Measurements from ENCODE around the gene PANK2.
"Not testable (repeated sequence)": the region's sequence is repeated elsewhere in the genome, so short reads cannot be mapped to it uniquely, and the experiment has no call there.

The PANK2 gene

DNA sequence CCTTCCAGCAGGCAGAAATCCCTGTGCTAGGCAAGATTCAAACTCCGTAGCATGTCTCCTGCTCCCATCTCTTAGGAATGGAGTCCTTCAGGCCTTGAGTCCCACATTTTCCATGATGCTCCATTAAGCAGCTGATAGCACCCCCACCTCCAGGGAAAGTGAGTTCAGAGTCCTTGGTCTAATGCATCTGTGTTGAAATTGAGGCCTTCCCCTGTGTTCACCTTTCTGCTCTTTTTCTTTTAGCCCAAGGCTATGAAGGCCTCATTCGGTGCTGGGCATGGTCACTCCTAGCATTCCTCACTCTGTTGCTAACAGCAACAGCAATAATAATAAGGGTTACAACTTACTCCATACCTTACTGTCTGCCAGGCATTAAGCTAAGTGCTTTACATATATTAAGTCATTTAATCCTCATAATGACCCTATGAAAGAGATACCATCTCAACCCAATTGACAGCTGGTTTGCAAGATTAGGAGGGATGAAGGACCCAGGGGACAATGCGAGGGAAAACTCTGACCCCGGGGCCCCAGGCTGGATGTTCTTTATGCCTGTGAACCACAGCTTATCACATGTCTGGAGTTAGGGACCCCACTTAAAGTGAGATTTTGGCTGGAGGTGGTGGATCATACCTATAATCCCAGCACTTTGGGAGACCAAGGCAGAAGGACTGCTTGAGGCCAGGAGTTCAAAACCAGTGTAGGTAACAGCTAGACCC lies 17.5 kb upstream of the PANK2 start:
- DNase-seq, result peak; percentile 63

DNA sequence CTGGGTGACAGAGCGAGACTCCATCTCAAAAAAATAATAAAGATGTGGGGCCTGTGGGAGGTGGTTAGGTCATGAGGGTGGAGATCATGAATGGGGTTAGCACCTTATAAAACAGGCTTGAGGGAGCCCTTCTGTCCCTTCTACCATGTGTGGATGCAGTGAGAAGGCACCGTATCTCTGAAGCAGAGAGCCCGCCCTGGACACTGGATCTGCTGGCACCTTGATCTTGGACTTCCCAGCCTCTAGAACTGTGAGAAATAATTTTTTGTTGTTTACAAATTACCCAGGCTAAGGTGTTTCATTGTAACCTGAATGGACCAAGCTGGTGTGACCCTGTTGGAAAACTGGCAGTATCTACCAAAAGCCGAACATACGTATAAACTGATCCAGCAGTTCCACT lies 15.7 kb upstream of the PANK2 start:
- DNase-seq, result no peak

DNA sequence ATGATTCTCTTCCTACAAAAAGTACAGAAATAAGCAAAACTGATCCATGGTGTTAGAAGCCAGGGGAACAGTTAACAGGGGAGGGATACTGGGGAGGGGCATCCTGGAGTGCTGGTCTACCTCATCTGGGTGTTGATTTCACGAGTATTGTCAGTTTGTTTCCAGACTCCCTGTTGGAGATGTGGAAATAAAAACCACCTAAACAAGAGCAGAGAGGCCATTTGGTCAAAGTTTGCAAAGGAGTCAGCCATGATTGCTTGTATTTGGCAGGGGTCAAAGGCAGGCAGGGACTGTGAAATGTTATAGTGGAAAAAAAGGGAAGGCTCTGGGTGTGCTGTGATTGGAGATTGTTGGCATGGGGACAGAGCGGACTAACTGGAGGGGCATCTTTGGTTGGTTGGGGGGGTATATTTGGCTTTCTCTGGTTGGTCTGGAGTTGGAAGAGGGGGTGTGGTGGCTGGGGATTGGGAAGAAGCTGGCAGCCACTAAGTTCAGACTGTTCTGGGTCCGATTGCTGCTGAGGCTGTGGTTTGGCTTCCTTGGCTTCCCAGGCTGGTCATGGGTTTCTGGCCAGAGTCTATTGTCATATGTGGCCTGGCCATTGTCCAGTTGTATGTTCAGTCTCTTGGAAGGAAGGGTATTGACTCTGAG lies 14.9 kb upstream of the PANK2 start:
- no peak for DNase-seq

DNA sequence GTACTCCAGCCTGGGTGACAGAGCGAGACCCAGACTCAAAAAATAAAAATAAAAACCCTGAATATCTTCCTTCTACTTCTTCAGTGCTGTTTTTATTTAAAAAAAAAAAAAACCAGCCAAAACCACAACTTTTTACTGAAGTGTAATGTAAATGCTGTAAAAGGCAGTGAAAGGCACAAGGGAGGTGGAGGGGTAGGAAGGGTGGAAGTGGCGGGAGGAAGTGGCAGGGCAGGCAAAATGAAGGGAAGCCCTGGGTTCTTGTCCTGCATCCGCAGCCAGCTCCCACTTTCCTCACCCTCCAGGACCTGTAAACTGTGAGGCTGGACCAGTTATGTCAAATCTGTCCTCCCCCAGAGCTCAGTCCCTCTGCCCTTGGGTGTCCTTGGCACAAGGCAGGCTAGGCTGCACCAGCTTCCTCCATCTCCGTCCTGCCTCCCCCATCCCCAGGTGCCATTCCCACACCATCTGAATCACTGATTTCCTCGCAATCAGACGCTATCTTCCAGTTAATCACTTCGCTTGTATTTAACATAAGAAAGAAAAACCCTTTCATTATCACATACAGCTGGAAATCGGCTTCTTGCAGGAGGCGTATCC lies 13.7 kb upstream of the PANK2 start:
- no peak for DNase-seq

DNA sequence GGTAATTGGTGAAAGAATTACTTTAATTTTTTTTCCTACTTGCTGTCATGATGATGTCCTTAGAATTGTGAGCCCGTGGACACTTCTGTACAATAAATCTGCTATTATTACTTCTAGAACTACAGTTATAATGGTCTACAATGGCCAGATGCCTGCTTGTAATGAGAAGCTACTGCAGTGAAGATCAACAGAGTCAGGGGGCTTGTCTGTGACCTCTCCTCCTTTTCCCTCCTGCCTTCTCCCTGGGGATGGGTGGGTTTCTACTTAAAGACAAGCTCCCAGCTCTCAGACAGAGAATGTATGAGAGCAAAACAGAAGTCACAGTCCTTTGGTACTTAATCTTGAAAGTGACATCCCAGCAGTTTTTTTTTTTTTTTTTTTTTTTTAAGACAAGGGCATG lies 13.2 kb upstream of the PANK2 start:
- no peak for DNase-seq

DNA sequence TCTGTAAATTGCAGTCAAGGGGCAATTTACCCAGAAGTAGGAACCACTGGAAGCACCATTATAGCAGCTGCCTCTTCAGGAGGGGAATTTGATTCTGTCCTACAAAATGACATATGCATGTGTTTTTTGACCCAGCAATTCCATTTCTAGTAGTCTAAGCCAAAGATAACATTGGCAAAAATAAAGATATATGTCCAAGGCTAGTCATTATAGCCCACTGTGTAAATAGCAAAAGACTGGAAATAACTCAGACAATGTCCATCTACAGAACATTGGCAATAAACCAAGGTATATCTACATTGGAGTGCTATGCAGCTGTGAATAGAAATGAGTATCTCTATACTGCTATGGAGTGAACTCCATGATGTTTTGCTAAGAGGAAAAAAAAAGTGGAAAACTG lies 12.5 kb upstream of the PANK2 start:
- DNase-seq, result no peak

DNA sequence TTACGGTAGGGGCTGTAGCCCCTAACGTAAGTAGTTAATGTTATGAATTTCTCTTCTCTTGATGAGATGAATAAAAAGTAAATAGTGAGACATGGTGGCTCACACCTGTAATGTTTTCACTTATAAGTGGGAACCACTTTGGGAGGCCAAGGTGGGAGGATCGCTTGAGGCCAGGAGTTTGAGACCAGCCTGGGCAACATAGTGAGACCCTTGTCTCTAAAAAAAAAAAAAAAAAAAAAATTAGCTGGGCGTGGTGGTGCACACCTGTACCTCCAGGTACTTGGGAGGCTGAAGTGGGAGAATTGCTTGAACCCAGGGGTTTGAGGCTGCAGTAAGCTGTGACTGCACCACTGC lies 10.3 kb upstream of the PANK2 start:
- DNase-seq, result not testable (repeated sequence)

DNA sequence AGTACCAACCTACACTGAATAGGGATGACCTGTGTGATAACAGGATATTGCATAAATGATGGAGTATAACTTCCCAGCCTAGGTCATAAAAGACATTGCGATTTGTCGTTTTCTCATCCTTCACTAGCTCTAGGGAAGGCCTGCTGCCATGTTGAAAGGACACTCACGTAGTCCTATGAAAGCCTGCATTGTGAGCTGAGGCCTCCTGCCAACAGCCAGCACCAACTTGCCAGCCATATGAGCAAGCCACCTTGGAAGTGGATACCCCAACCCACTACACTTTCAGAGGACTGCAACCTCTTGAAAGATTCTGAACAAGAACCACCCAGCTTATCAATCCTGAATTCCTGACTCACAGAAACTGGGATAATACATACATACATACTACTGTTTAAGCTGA lies 3.5 kb upstream of the PANK2 start:
- no peak for DNase-seq

DNA sequence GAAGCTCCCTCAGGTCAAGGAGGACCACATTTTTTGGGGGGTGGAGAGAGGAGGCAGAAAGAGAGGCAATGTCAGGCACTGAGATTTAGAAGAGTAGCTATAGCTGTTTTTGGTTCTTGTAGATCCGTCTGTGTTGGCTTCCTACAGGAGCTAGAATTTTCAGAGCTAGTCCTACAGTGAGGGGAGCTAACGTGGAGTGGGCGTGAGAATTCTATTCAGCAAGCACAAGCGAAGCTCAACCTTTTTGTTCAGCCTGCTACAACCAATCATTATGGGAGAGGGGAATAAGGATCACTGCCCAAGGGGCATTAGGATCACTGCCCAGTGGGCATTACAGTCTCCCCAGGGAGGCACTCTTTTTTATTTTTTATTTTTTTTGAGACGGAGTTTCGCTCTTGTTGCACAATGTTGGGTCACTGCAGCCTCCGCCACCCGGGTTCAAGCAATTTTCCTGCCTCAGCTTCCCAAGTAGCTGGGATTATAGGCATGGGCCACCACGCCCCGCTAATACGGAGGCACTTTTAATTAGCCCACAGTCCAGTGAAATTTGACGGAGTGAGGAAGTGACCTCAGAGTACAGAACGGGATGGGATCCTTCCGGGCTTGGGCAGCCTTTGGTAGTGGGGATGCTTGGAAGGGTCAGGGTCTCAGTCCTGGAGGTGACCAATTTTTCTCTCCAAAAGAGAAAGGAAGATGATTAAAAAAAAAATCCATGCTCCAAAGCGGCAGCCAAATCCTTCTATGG lies 1.1 kb upstream of the PANK2 start:
- DNase-seq, result no peak

DNA sequence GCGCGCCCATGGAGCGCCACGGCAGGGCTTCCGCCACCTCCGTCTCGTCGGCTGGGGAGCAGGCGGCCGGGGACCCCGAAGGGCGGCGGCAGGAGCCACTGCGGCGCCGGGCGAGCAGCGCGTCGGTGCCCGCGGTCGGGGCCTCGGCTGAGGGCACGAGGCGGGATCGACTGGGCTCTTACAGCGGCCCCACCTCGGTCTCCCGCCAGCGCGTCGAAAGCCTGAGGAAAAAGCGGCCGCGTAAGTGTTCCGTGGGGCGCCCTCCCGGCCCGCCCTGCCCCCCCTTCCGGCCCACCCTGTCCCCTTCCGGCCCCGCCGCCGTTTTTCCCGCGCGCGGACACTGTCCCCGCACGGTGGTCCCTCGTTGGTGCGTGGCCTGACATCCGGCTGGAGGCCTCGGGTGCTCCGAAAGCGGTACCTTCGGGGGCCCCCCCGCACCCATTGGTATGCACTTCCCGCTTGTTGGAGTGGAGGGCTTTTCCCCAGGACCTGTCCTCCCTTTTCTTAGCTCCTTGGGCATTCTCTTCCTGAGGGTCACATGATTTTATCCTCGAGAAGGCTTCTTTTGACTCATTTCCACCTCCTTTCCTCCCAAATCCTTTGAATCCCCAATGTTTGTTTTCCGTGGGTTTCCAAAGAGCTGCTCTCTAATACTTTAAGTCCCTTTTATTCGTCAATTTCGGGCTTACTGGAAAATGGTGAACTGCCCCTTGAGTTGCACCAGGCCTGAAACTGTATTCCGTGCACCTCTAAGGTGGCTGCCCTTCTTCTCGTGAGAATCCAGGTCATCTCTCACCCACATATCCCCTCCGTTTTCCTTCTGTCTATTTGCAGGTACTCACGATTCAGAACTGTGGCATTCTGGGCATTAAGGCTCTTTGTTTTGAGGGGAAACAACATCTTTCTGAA lies 556 bp downstream of the PANK2 start:
- no peak for DNase-seq

DNA sequence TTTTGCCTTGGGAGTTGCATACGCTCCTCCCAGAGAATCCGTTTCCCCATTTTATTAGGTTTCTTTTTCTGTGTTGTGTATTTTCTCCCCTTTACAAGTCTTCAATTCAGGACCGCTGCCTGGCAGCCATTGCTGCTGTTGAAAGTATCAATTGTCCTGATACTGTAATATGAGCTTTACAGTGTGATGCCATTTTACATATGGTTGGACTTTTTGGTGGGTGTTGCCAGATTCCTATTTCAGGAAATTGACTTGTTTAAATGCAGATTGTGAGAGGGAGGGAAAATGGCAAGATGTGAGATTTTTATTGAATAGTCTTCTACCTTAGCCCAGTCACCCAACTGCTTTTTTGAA lies 1.2 kb downstream of the PANK2 start:
- no peak for DNase-seq

DNA sequence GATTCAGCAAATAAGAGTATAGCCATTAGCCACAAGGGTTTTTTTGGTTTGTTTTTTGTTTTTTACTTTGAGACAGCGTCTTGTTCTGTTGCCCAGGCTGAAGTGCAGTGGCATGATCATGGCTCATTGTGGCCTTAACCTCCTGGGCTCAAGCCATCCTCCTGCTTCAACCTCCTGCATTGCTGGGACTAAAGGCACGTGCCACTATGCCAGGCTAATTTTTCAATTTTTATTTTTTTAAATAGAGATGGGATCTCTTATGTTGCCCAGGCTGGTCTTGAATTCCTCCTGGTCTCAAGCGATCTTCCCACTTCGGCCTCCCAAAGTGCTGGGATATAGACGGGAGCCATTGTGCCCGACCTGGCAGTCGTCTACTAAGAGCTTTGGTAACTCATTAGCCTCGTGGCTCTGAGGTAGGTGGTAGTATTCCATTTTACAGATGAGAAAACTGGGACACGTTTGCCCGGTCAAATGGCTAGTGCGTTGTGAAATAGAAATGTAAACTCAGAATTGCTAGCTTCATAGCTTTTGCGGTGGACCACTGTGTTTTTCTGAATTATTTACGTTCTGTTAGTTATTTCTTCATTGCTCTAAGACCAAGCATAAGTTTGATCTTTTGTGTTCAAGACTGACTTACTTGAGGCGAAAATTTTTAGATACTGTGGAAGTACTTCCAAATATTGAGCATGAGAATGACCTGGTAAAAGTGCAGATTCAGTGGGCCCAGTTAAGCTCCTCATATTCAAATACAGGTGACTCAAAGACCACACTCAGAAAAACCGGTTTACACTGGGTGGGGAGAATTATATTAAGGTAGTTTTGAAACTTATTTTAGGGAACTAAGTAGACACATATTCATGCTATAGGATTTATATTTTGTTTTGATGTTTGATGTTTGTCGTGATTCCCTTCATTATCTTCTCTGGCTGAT lies 2.1 kb downstream of the PANK2 start:
- no peak for DNase-seq

DNA sequence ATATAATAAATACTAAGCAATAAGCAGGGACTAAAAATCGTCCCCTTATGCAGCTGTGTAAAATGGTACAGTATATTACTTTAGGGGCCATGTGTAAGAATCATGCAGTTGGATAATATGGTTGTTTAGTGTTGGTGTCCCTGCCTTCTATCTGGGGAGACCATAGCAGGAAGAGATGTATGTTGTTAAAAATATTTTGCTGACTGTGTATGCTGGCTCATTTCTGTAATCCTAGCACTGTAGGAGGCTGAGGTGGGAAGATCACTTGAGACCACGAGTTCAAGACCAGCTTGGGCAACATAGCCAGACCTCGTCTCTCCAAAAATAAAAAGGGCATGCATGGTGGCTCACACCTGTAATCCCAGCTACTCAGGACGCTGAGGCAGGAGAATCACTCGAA lies 5.6 kb downstream of the PANK2 start:
- DNase-seq, result no peak

DNA sequence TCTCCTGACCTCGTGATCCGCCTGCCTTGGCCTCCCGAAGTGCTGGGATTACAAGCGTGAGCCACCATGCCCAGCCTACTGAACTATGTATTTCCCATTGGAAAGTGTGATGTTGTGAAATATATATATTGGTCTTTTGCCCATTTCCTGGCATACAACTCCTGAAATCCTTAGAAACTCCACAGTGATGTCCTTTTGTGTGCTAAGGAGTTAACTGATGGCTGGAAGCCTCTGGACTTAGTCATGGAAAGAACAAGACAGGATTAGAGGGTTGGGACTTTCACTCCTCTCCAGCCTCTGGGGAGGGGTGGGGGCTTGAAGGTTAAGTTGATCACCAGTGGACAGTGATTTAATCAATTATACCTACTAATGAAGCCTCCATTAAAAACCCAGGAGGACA lies 7.1 kb downstream of the PANK2 start:
- no peak for DNase-seq

DNA sequence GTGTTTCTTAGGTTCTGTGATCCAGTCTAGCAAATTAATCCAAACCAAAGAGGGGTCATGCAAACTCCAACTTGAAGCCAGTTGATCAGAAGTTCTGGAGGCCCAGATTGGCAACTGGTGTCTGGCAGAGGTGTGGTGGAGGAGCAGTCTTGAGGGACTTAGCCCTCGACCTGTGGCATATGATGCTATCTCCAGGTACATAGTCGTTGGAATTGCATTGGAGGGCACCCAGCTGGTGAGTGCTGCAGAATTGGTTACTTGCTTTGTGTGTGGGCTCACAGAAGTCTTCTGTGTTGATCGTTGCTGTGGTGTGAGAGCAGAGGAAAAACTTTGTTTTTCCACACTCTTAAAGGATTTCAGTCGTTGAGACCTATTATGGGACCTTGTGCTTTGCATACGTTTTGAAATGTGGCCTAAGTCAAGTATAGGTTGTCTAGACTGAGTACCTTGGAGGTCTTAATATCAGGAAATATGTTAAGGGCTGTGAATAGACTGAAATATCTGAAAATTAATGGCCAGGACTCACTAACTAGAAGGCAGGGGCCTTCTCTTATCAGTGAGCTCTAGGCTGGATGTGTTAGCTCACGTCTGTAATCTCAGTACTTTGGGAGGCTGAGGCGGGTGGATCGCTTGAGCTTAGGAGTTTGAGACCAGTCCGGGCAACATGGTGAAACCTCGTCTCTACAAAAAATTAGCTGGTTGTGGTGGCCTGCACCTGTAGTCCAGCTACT lies 7.8 kb downstream of the PANK2 start:
- DNase-seq, result no peak

DNA sequence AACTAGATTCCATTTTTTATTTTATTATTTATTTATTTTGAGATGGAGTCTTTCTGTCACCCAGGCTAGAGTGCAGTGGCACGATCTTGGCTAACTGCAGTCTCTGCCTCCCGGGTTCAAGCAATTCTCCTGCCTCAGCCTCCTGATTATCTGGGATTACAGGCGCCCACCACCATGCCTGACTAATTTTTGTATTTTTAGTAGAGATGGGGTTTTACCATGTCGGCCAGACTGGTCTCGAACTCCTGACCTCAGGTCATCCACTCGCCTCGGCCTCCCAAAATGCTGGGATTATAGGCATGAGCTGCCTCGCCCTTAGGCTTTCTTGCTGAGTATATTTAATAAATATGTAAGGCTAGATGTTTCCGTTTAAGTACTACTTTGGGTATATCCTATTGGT lies 9.0 kb downstream of the PANK2 start:
- DNase-seq, result not testable (repeated sequence)

DNA sequence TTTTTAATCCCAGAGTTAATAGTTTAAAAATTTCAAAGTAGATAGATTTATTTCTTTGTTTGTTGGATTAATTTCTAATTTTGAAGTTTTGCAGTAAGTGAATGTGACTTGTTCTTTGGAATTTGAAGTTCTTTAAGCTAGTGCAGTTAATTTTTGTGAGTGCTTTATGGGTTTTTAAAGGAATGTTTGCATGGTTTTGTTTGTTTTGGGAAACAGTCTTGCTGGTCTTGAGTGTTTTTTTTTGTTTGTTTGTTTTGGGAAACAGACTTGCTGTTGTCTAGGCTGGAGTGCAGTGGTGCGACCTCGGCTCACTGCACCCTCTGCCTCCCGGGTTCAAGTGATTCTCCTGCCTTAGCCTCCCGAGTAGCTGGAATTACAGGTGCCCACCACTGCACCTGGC lies 9.5 kb downstream of the PANK2 start:
- DNase-seq, result no peak

DNA sequence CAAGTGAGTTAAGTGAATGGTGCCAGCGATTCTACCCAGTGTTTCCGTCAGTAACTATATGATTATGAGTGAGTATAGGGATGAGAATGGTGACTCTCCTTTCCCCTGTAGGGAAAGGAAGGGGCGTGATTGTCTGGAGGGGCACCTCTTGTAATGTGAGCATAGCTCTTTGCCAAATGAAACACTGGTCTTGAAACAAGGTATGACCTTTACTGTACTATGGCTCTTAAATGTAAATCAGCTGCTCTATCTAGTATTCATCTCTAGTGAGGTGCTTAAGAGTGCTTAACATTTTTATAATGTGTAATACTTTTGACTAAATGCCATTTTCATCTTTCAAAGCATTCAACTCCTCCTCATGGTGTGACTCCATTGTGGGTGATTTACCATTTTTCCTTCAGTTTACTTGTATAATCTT lies 11.0 kb downstream of the PANK2 start:
- DNase-seq, result no peak

DNA sequence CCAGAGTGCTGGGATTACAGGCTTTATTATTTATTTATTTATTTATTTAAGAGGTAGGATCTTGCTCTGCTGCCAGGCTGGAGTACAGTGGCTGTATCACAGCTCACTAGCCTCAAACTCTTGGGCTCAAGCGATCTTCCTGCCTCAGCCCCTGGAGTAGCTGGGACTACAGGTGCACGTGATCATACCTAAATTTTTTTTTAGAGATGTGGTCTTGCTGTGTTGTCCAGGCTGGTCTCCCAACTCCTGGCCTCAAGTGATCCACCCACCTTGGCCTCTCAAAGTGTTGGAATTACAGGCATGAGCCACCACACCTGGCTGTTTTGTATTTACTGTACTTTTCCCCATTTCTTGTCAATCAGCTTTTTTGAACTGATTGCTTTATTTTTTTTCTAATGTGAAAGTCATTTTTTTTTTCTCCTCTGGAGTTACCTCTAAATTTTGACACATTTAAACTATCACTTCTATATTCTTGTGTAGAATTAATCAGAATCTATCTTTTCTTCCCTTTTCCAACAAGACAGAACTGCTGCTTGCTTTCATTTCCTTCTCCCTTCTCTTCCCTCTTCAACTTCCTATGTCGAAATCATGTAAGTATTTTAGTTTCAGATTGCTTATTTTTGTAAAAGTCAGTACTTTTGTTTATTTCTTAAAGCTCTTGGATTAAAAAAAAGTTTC lies 12.0 kb downstream of the PANK2 start:
- DNase-seq, result no peak

DNA sequence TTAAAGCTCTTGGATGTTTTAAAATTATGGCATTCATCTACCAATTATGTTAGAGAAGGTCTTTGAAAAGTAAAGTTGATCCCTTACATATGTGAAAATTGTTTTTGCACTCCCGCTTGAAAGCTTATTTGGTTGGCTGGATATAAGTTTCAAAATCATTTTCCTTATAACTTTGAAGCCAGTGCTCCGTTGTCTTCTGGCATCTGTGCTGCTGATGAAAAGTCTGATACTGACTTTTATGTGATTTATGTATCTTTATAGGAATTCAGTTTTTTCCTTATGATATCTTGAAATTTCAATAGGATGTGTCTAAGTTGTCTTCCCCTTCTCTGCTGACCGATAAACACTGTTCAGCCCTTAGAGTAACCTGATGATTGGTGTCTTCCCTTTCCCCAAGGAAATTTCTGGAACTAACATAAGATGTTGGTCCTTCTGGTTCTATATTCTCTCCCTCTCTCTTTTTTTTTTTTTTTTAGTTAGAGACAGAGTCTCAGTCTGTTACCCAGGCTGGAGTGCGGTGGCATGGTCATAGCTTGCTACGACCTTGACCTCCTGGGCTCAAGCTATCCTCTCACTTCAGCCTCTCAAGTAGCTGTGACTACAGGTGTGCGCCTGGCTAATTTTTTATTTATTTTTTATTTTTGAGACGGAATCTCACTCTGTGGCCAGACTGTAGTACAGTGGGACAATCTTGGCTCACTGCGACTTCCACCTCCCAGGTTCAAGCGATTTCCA lies 12.7 kb downstream of the PANK2 start:
- DNase-seq, result no peak
